Esophagus muscularis mucosa (tissue), 4 donors: ENCODE results near the gene LASP1. TPM values are rescaled to one million over a fixed set of nuclear protein-coding genes. Genes with fewer than 3 reads are reported as not detected.

Experiments used
- DNase-seq: peaks from one replicate; pipeline ENCODE4 v3.0.0-alpha.2; 2017; ENCODE audit errors: extremely low spot score
- H3K27ac ChIP-seq, 4 donors: fragments of 200-600 bp; sonication (generic); replicated peaks in 1 of 4; 1 replicate in 3 of 4; 2 replicates in 1 of 4; pipeline ENCODE4 v1.5.1; 2016 to 2019; ENCODE audit warnings: mild to moderate bottlenecking in 1 of 4
- H3K27me3 ChIP-seq, 4 donors: fragments of 200-600 bp; sonication (generic); one replicate each; pipeline versions ENCODE4 v1.5.1 to v1.6.0; 2016 to 2019
- H3K36me3 ChIP-seq, 4 donors: fragments of 200-600 bp; sonication (generic); one replicate each; pipeline ENCODE4 v1.5.1; 2016 to 2019
- H3K4me1 ChIP-seq, 4 donors: fragments of 200-600 bp; sonication (generic); one replicate each; pipeline ENCODE4 v1.5.1; 2016 to 2019
- H3K4me3 ChIP-seq, 4 donors: fragments of 200-600 bp; sonication (generic); 1 replicate in 2 of 4; 2 replicates in 2 of 4; pipeline ENCODE4 v1.5.1; 2016 to 2019; ENCODE audit warnings: mild to moderate bottlenecking in 4 of 4, moderate library complexity in 1 of 4
- H3K9me3 ChIP-seq, 4 donors: fragments of 200-600 bp; sonication (generic); 1 replicate in 3 of 4; 2 replicates in 1 of 4; pipeline ENCODE4 v1.5.1; 2016 to 2019
- CTCF ChIP-seq, 3 experiments: fragments of 200-600 bp in 2 of 3; fragments of 450-650 bp in 1 of 3; sonication (generic) in 2 of 3; IDR thresholded peaks; one replicate each; pipeline ENCODE4 v1.5.1; 2017 to 2019; ENCODE audit warnings: antibody characterized with exemption in 3 of 3, mild to moderate bottlenecking in 2 of 3, moderate library complexity in 1 of 3
- EP300 ChIP-seq: sonication (generic); formaldehyde crosslinking; IDR thresholded peaks from one replicate; pipeline ENCODE4 v1.6.1; 2017; ENCODE audit warnings: antibody characterized with exemption
- POLR2A ChIP-seq: fragments of 450-650 bp; IDR thresholded peaks from one replicate; pipeline ENCODE4 v1.6.1; 2017; ENCODE audit warnings: antibody characterized with exemption, moderate library complexity, mild to moderate bottlenecking, low read depth
- POLR2AphosphoS5 ChIP-seq, 2 donors: sonication (generic); formaldehyde crosslinking; IDR thresholded peaks; one replicate each; pipeline ENCODE4 v1.6.1; 2017; ENCODE audit warnings: antibody characterized with exemption in 2 of 2
- WGBS: methylation state at CpG from one replicate; pipeline ENCODE4 v1.1.5; 2018; 5-methylcytosine and 5-hydroxymethylcytosine counted together
- intact Hi-C: fragments of 100-400 bp; cut with DNase I; formaldehyde crosslinking; loops from one replicate; pipeline ENCODE4 v1.15.1; 2023
- total RNA-seq, 4 donors: library from RNA; depleted of rRNA; stranded (reverse); fragments of >200 nt; gene quantifications; one replicate each; pipeline versions ENCODE4 v1.1.0 to v1.2.1, GENCODE V29; 2016

The LASP1 gene
- total RNA-seq, 4 donors from 2014 or later, result 46.9 to 102 (median 74.7) TPM

- Histone ChIP-seq H3K36me3 (peaks cover 33 to 81% (median 73%) of the 10 kb centered on the region in 4 donors), H3K27me3 (no peaks in the 10 kb centered on the region), H3K27ac (peak overlapping the region; percentile 50 to 69 (median 54)), H3K9me3 (no peaks in the 10 kb centered on the region), H3K4me3 (no peak overlapping the region), H3K4me1 (peaks cover 56 to 85% (median 72%) of the 10 kb centered on the region in 4 donors)
- intact Hi-C loops, result no loop called here
- 30% methylated on average over 1 of the region's 6 CpGs for WGBS
- no peak for DNase-seq
- TF ChIP-seq POLR2AphosphoS5 (IDR thresholded peaks at IDR 0.05), result peak in 1 of 2 donors; percentile 15
- no peak for TF ChIP-seq EP300
These were observed 23.7 kb downstream of the LASP1 start for GRCh38 chr17:38893607-38894006.

- Histone ChIP-seq H3K36me3 (peaks cover 34 to 83% (median 74%) of the 10 kb centered on the region in 4 donors), H3K4me3 (no peak overlapping the region), H3K27ac (peak overlapping the region; percentile 50 to 69 (median 54)), H3K27me3 (no peaks in the 10 kb centered on the region), H3K4me1 (peaks cover 63 to 92% (median 75%) of the 10 kb centered on the region in 4 donors), H3K9me3 (no peaks in the 10 kb centered on the region)
- TF ChIP-seq EP300 (no peak), POLR2AphosphoS5 (IDR thresholded peaks at IDR 0.05) (no peak), POLR2A (no peak), CTCF (IDR thresholded peaks at IDR 0.05) (no peak)
- intact Hi-C loops, result no loop called here
- WGBS, result 58% methylated on average over 7 of the region's 7 CpGs
- no peak for DNase-seq
These were observed 24.4 kb downstream of the LASP1 start for GRCh38 chr17:38894276-38894675.

- no peaks in the 10 kb centered on the region for H3K9me3 ChIP-seq
- intact Hi-C loops, result no loop called here
- peaks cover 21 to 67% (median 64%) of the 10 kb centered on the region in 4 donors for H3K36me3 ChIP-seq
- no peaks in the 10 kb centered on the region for H3K27me3 ChIP-seq
- H3K4me3 ChIP-seq, result no peak overlapping the region
- TF ChIP-seq POLR2AphosphoS5 (IDR thresholded peaks at IDR 0.05), result peak in 1 of 2 donors; percentile 6
- TF ChIP-seq EP300, result no peak
- WGBS, result 66% methylated on average over 9 of the region's 13 CpGs
- no peak for DNase-seq
- peaks cover 83 to 96% (median 88%) of the 10 kb centered on the region in 4 donors for H3K4me1 ChIP-seq
- peak overlapping the region; percentile 67 to 77 (median 72) for H3K27ac ChIP-seq
These were observed 26.6 kb downstream of the LASP1 start for GRCh38 chr17:38896346-38896954.

- no peak for DNase-seq
- 25% methylated on average over 4 of the region's 6 CpGs for WGBS
These were observed 27.3 kb downstream of the LASP1 start for GRCh38 chr17:38897176-38897575.

GRCh38 chr17:38897671-38898290 lies 27.9 kb downstream of the LASP1 start:
- WGBS, result 73% methylated on average over 12 of the region's 12 CpGs
- Histone ChIP-seq H3K4me1 (peaks cover 89 to 99% (median 93%) of the 10 kb centered on the region in 4 donors), H3K9me3 (no peaks in the 10 kb centered on the region), H3K27ac (peak overlapping the region; percentile 67 to 77 (median 72)), H3K27me3 (no peaks in the 10 kb centered on the region), H3K36me3 (peaks cover 11 to 65% (median 59%) of the 10 kb centered on the region in 4 donors), H3K4me3 (no peak overlapping the region)
- no peak for DNase-seq
- TF ChIP-seq EP300 (no peak), POLR2AphosphoS5 (IDR thresholded peaks at IDR 0.05) (no peak), POLR2A (no peak), CTCF (IDR thresholded peaks at IDR 0.05) (no peak)
- intact Hi-C loops, result no loop called here

More at GRCh38 chr17:38897176-38897575, 27.3 kb downstream of the LASP1 start:
- Histone ChIP-seq H3K27ac (peak overlapping the region; percentile 67 to 77 (median 72)), H3K4me1 (peaks cover 90 to 99% (median 94%) of the 10 kb centered on the region in 4 donors), H3K4me3 (no peak overlapping the region), H3K27me3 (no peaks in the 10 kb centered on the region), H3K36me3 (peaks cover 14 to 65% (median 61%) of the 10 kb centered on the region in 4 donors), H3K9me3 (no peaks in the 10 kb centered on the region)
- TF ChIP-seq POLR2AphosphoS5 (IDR thresholded peaks at IDR 0.05) (peak in 1 of 2 donors; percentile 70), CTCF (IDR thresholded peaks at IDR 0.05) (no peak)
- intact Hi-C loops, result no loop called here
